ENCODE data around the gene CA14.
"Not testable (repeated sequence)": the region's sequence is repeated elsewhere in the genome, so short reads cannot be mapped to it uniquely, and the experiment has no call there.

CA14 gene

DNA sequence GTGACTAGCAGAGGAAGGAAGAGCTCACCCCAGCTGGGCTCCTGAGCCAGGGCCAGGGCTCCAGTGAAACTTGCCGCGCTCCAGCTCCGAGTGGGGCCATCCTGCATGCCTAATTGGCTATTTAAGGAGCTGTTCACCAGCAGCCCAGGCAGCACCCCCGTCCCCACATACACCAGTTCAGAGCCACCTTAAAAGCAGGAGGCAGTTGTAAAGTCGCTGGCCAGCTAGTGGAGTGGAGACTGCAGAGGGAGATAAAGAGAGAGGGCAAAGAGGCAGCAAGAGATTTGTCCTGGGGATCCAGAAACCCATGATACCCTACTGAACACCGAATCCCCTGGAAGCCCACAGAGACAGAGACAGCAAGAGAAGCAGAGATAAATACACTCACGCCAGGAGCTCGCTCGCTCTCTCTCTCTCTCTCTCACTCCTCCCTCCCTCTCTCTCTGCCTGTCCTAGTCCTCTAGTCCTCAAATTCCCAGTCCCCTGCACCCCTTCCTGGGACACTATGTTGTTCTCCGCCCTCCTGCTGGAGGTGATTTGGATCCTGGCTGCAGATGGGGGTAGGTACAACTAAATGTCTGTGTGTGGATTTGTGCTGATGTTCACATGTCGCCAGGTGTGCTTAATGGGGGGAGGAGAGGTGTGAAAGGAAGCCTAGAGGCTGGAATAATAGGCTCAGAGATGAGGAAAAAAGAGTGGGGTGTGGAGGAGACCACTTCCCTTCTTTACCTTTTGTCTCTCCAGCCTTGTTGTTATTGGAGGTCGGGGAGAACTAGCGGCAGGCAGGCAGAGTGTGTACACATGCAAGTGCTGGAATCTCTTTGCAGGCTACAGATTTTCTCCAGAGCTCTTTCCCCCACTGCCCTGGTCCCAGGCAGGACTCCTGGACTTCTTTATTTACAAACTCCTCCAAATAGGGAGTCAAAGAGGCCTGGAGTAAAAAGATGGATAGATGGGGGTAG, at the start of gene CA14:
CA14 (plus strand) TSS at position 151 of the 962 bp plus-strand sequence; CDS start at position 506, 355 bp downstream.
- DNase-seq: no peak

GRCh38 chr1:150208460-150208859, 49.1 kb upstream of the CA14 start:
- DNase-seq: not testable (repeated sequence)

- DNase-seq: no peak
Observed at GRCh38 chr1:150210091-150210490, 47.5 kb upstream of the CA14 start.

DNA sequence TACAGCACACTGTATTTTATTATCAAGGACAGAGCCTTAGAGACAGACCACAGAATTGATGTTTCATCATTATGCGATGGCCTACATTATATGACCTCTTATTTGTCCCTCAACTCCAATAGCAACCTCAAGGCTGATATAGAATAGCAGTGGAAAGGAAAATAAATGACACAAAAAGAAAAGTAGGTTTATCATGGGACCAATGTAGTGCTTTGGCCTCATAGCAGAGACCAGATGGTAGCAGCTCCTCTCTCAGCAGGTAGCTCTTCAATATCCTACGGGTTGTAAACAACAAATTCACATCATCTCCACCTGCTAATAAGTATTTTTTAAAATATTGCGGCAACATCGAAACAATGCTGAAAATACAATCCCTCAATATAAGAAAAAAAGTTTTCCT, 46.9 kb upstream of the CA14 start:
- no peak for DNase-seq

DNA sequence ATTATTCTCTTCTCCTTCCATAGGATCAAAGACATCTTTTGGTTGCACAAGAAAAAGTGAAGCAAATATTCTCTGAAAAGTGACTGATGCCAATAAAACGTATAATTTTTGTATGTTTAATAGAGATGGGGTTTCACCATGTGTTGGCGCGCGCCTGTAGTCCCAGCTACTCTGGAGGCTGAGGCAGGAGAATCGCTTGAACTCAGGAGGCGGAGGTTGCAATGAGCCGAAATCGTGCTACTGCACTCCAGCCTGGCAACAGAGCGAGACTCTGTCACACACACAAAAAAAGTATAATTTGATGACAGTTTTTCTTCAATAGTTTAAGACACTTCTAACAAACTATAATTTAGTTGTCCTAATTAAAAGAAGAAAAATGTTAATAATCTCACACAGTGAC, 45.5 kb upstream of the CA14 start:
- no peak for DNase-seq

GRCh38 chr1:150213170-150214098, 44.1 kb upstream of the CA14 start:
- peak; percentile 85 for DNase-seq

- not testable (repeated sequence) for DNase-seq
Observed at GRCh38 chr1:150214099-150214756, 43.3 kb upstream of the CA14 start.

GRCh38 chr1:150215855-150216254, 41.7 kb upstream of the CA14 start:
- DNase-seq: not testable (repeated sequence)

- DNase-seq: no peak
Observed at GRCh38 chr1:150221552-150221951, 36.0 kb upstream of the CA14 start.

DNA sequence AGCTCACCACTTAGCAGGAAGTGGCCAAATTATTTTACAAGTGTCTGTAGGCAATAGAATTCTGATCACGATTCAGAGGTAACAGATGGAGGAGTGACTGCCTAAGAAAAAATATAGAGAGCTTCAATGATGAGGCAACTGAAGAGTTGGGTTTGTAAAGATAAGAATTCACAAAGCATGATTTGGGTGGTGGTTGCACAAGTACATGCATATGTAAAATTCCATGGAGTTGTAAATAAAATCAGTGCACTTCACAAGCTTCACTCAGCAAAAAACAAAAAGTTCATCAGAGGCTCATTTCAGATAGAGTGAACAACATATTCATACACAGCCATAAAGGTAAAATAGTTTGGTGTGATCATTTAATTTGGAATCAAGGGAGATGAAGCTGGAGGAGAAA, 32.6 kb upstream of the CA14 start:
- DNase-seq: no peak

- no peak for DNase-seq
Observed at GRCh38 chr1:150225546-150225945, 32.0 kb upstream of the CA14 start.

DNA sequence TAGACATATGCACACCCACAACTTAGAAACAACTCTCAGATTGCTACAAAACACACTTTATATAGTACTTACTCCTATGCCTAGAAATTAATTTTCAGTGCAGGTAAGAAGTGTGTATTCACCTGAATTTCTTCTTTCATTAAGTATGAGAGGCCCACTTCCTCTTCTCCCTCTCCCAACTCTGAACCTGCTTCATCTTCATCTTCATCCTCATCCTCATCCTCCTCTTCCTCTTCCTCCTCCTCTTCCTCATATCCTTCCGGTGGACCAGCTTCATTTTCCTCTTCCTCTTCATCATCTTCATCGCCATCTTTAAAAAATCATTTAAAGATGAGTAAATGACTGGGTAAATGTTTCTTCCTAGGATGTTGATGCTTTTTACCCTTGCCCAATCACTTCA, 31.1 kb upstream of the CA14 start:
- DNase-seq: no peak

- no peak for DNase-seq
Observed at GRCh38 chr1:150227228-150227627, 30.3 kb upstream of the CA14 start.

DNA sequence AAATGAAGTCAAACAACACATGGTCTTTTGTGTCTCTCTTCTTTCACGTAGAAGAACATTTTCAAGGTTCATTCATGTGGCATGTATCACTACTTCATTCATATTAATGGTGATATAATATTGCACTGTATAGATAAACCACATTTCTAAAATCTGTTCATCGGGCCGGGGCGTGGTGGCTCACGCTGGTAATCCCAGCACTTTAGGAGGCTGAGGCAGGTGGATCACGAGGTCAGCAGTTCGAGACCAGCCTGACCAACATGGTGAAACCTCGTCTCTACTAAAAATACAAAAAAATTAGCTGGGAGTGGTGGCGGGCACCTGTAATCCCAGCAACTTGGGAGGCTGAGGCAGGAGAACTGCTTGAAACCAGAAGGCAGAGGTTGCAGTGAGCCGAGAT, 29.3 kb upstream of the CA14 start:
- DNase-seq: not testable (repeated sequence)

- not testable (repeated sequence) for DNase-seq
Observed at GRCh38 chr1:150232921-150233320, 24.7 kb upstream of the CA14 start.

DNA sequence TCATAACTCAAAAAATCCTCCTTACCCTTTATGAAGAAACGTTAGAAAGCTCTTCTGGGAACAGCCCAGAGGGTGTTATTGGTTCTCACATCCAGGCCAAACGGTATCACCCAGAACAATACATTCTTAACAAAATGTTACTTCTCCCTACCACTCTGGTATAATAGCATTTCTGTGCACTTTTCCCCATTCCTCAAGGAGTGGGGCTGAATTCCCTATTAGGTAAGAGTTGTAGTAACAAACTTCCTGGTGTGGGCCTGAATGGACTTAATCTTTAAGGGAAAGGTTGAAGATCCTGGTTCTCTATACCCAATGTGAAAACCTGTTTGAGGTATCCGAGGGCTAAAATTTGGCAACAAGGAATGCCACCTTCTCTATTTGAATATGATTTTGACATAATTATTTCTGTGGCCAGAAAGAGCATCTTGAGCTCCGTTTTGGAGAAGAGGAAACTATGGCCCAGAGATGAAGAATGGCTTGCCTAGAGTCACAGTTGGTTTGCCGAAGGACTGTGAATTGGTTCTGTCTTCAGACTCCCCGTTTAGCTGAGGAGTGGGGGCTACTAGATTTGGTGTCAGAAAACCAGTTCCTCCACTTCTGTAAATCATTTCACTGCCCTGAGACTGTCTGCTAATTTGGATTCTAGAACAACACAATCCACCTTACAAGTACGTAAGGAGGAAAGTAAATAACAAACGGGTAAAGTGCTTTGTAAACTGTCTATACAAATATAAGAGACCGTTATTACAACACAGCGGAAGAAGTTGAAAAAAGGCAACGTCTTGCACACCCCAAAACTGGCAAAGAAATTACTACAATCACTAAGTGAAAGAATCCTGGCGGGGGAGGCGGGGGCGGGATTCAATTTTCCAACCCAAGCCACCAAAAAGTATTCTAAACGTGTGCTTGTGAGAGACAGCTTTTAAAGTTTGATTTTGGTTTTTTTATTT, 23.9 kb upstream of the CA14 start:
- DNase-seq: peak; percentile 14

DNA sequence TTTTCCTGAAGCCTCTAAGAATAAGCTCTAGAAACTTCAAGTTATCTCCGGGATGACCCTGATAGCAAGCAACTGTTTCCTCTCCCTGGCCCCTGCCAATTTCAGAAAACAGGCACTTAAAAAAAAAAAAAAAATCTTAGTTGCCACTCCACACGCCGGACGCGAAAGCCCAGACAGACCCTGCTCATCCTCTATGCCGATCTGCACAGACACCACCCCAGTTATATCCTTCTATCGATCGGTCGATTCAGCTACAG, 23.3 kb upstream of the CA14 start:
- no peak for DNase-seq

GRCh38 chr1:150234566-150235293, 22.8 kb upstream of the CA14 start:
- DNase-seq: peak; percentile 84

DNA sequence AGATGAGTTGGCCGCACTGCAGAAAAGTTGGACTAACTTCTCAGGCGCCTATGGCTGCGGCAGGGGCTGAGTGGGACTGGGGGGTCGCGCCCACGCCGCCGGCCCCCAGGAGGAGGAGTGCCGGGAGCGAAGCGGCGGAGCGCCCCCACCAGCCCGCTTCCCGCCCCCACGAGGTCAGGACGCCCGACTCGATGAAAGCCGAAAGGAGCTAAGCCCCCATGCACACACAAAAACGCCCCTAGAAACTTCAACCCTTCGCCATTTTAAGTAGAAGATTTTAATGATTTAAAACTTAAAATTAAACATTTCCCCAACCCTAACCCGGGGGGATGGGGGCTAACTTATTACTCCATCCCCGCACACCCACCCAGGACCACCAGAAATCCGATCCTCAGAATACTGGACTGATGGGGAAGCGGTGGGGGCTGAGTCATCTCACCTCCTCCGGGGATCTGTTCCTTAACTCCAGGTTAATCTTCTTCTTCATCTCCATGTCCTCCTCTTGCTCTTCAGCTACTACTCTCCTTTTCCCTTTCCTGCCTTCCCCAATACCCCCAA, 22.2 kb upstream of the CA14 start:
- DNase-seq: peak; percentile 15

GRCh38 chr1:150235852-150236613, 21.5 kb upstream of the CA14 start, which contains the start of gene ANP32E:
Gene ANP32E (minus strand): TSS chr1:150236112. CDS start chr1:150235786, 326 bp downstream.
- DNase-seq: peak; percentile 90
